Right renal pelvis (tissue), 4 donors: Measurements from ENCODE around the gene COL15A1. TPM values are rescaled to one million over a fixed set of nuclear protein-coding genes. Genes with fewer than 3 reads are reported as not detected.
"Not testable (repeated sequence)": the region's sequence is repeated elsewhere in the genome, so short reads cannot be mapped to it uniquely, and the experiment has no call there.

ENCODE experiments used
- DNase-seq, 4 donors: peaks; one replicate each; pipeline ENCODE4 v3.0.0-alpha.2; 2013; ENCODE audit warnings: low read depth in 4 of 4, low spot score in 3 of 4, missing footprints in 1 of 4
- polyA plus RNA-seq, 4 donors: library from polyadenylated mRNA; unstranded; fragments of 120-200 nt; gene quantifications; one replicate each; pipeline ENCODE4 v1.2.1, GENCODE V29; 2013; ENCODE audit not compliant: insufficient read length in 4 of 4

Gene COL15A1
- polyA plus RNA-seq, 4 donors = 30.1 to 36.2 (median 35.0) TPM

- DNase-seq = no peak
These were observed 152.7 kb downstream of the COL15A1 start for GRCh38 chr9:99096409-99096808.

- DNase-seq = not testable (repeated sequence)
These were observed 156.3 kb downstream of the COL15A1 start for GRCh38 chr9:99099806-99100585.

- no peak for DNase-seq
These were observed 157.6 kb downstream of the COL15A1 start for GRCh38 chr9:99101271-99101670.

- no peak for DNase-seq
These were observed 158.1 kb downstream of the COL15A1 start for GRCh38 chr9:99101812-99102211.

GRCh38 chr9:99103054-99103895 is 159.6 kb downstream of the COL15A1 start:
- no peak for DNase-seq

- DNase-seq = peak in 1 of 4 donors; percentile 5
These were observed 160.3 kb downstream of the COL15A1 start for GRCh38 chr9:99103901-99104458.

- peak; percentile 84 to 85 (median 84) for DNase-seq
These were observed 160.9 kb downstream of the COL15A1 start, which contains the start of gene TGFBR1 for GRCh38 chr9:99104459-99105151. Gene TGFBR1, plus strand, starts transcription at chr9:99105113. Its CDS starts 93 bp downstream, at chr9:99105206.

- DNase-seq = peak in 1 of 4 donors; percentile 29
These were observed 161.7 kb downstream of the COL15A1 start for GRCh38 chr9:99105152-99106043.

- DNase-seq = peak in 1 of 4 donors; percentile 12
These were observed 162.3 kb downstream of the COL15A1 start for GRCh38 chr9:99106044-99106375.

GRCh38 chr9:99107421-99107820 is 163.7 kb downstream of the COL15A1 start:
- no peak for DNase-seq

GRCh38 chr9:99108131-99108530 is 164.4 kb downstream of the COL15A1 start:
- no peak for DNase-seq

- no peak for DNase-seq
These were observed 165.8 kb downstream of the COL15A1 start for GRCh38 chr9:99109522-99109921.

GRCh38 chr9:99112750-99113413 is 169.2 kb downstream of the COL15A1 start:
- no peak for DNase-seq

GRCh38 chr9:99113414-99114048 is 169.8 kb downstream of the COL15A1 start:
- DNase-seq = no peak

GRCh38 chr9:99114049-99114440 is 170.3 kb downstream of the COL15A1 start:
- no peak for DNase-seq

GRCh38 chr9:99114846-99115500 is 171.3 kb downstream of the COL15A1 start:
- no peak for DNase-seq

GRCh38 chr9:99116003-99116411 is 172.3 kb downstream of the COL15A1 start:
- DNase-seq = no peak

- no peak for DNase-seq
These were observed 175.2 kb downstream of the COL15A1 start for GRCh38 chr9:99118782-99119466.
